H9 (cell line): ENCODE measurements around the gene DRGX. TPM values are rescaled to one million over a fixed set of nuclear protein-coding genes. Genes with fewer than 3 reads are reported as not detected.

Experiments used
- DNase-seq: peaks from one replicate; pipeline ENCODE4 v3.0.0-alpha.2; 2017
- H2AFZ ChIP-seq: one replicate; pipeline ENCODE4 v1.6.1; 2013; ENCODE audit warnings: mild to moderate bottlenecking, low read length, control low read depth, moderate library complexity
- H2AK5ac ChIP-seq: 2 replicates; pipeline ENCODE4 v1.6.1; 2013; ENCODE audit warnings: low read length, control low read depth, mixed read lengths; ENCODE audit not compliant: insufficient read length
- H2BK120ac ChIP-seq: one replicate; pipeline ENCODE4 v1.6.1; 2013; ENCODE audit warnings: low read depth, mild to moderate bottlenecking, low read length, control low read depth, inconsistent platforms; ENCODE audit not compliant: poor library complexity, severe bottlenecking
- H2BK12ac ChIP-seq: 2 replicates; pipeline ENCODE4 v1.6.1; 2013; ENCODE audit warnings: low read length, control low read depth, mixed read lengths, low read depth; ENCODE audit not compliant: insufficient read length
- H2BK15ac ChIP-seq: 2 replicates; pipeline ENCODE4 v1.6.1; 2013; ENCODE audit warnings: low read depth, low read length, control low read depth
- H2BK20ac ChIP-seq: one replicate; pipeline ENCODE4 v1.6.1; 2013; ENCODE audit warnings: low read depth, mild to moderate bottlenecking, low read length, control low read depth, inconsistent platforms; ENCODE audit not compliant: poor library complexity, severe bottlenecking
- H2BK5ac ChIP-seq: 2 replicates; pipeline ENCODE4 v1.6.1; 2013; ENCODE audit warnings: low read length, control low read depth, mixed read lengths; ENCODE audit not compliant: insufficient read length
- H3K14ac ChIP-seq: 2 replicates; pipeline ENCODE4 v1.6.1; 2013; ENCODE audit warnings: low read length, control low read depth; ENCODE audit not compliant: insufficient read depth
- H3K18ac ChIP-seq: 2 replicates; pipeline ENCODE4 v1.6.1; 2013; ENCODE audit warnings: low read depth, mild to moderate bottlenecking, mixed read lengths, low read length, control low read depth; ENCODE audit not compliant: insufficient read length
- H3K23ac ChIP-seq: 2 replicates; pipeline ENCODE4 v1.6.1; 2013; ENCODE audit warnings: low read length, control low read depth, mixed read lengths, low read depth; ENCODE audit not compliant: insufficient read length
- H3K23me2 ChIP-seq: 2 replicates; pipeline ENCODE4 v1.6.1; 2013; ENCODE audit warnings: low read depth, mild to moderate bottlenecking, mixed read lengths, low read length, control low read depth; ENCODE audit not compliant: insufficient read length, poor library complexity, severe bottlenecking
- H3K27ac ChIP-seq: 2 replicates; pipeline ENCODE4 v1.5.1; 2013; ENCODE audit warnings: low read length, control low read depth, mixed read lengths, low read depth; ENCODE audit not compliant: insufficient read length
- H3K27me3 ChIP-seq: 2 replicates; pipeline ENCODE4 v1.6.1; 2013; ENCODE audit warnings: low read length, control low read depth, inconsistent platforms; ENCODE audit not compliant: insufficient read depth
- H3K4ac ChIP-seq: 2 replicates; pipeline ENCODE4 v1.6.1; 2013; ENCODE audit warnings: low read depth, mild to moderate bottlenecking, control low read depth, inconsistent platforms, low read length, moderate library complexity
- H3K4me1 ChIP-seq: 2 replicates; pipeline ENCODE4 v1.6.1; 2013; ENCODE audit warnings: low read length, control low read depth, inconsistent platforms; ENCODE audit not compliant: insufficient read depth
- H3K4me2 ChIP-seq: 2 replicates; pipeline ENCODE4 v1.6.1; 2013; ENCODE audit warnings: low read length, control low read depth, mixed read lengths; ENCODE audit not compliant: insufficient read length, insufficient read depth
- H3K56ac ChIP-seq: 2 replicates; pipeline ENCODE4 v1.6.1; 2013; ENCODE audit warnings: low read depth, mild to moderate bottlenecking, mixed read lengths, low read length, control low read depth; ENCODE audit not compliant: insufficient read length
- H3K79me1 ChIP-seq: 2 replicates; pipeline ENCODE4 v1.6.1; 2013; ENCODE audit warnings: low read depth, mild to moderate bottlenecking, moderate library complexity, low read length, control low read depth, inconsistent platforms; ENCODE audit not compliant: insufficient read depth, poor library complexity, severe bottlenecking
- H3K79me2 ChIP-seq: 2 replicates; pipeline ENCODE4 v1.6.1; 2013; ENCODE audit warnings: low read length, control low read depth, inconsistent platforms; ENCODE audit not compliant: insufficient read depth
- H3K9ac ChIP-seq: 2 replicates; pipeline ENCODE4 v1.6.1; 2013; ENCODE audit warnings: low read length, control low read depth, mixed read lengths; ENCODE audit not compliant: insufficient read length; ENCODE audit errors: extremely low read depth
- H3K9me3 ChIP-seq: one replicate; pipeline ENCODE4 v1.6.1; 2013; ENCODE audit warnings: low read depth, low read length, inconsistent platforms; ENCODE audit not compliant: control insufficient read depth
- H3T11ph ChIP-seq: one replicate; pipeline ENCODE4 v1.6.1; 2013; ENCODE audit warnings: mild to moderate bottlenecking, low read length, control low read depth, inconsistent platforms
- H4K20me1 ChIP-seq: one replicate; pipeline ENCODE4 v1.6.1; 2013; ENCODE audit not compliant: control insufficient read depth, insufficient read length, insufficient read depth
- H4K5ac ChIP-seq: 2 replicates; pipeline ENCODE4 v1.6.1; 2013; ENCODE audit warnings: low read depth, mild to moderate bottlenecking, mixed read lengths, low read length, control low read depth; ENCODE audit not compliant: insufficient read length
- H4K8ac ChIP-seq: replicated peaks from 2 replicates; pipeline ENCODE4 v1.6.1; 2013; ENCODE audit warnings: low read length, control low read depth, mixed read lengths, low read depth; ENCODE audit not compliant: insufficient read length
- H4K91ac ChIP-seq: 2 replicates; pipeline ENCODE4 v1.6.1; 2013; ENCODE audit warnings: low read depth, mild to moderate bottlenecking, moderate library complexity, mixed read lengths, low read length, control low read depth; ENCODE audit not compliant: insufficient read length
- H3K27ac Mint-ChIP-seq, 3 experiments: 2 replicates in 2 of 3; 3 replicates in 1 of 3; pipeline ENCODE4 v1.8.0; 2020 to 2021; ENCODE audit warnings: mixed read lengths in 3 of 3, mild to moderate bottlenecking in 1 of 3, moderate library complexity in 1 of 3
- H3K27me3 Mint-ChIP-seq: 2 replicates; pipeline ENCODE4 v1.8.0; 2021; ENCODE audit warnings: low read depth, mild to moderate bottlenecking, moderate library complexity, mixed read lengths
- H3K36me3 Mint-ChIP-seq, 3 experiments: 2 replicates in 2 of 3; 3 replicates in 1 of 3; pipeline ENCODE4 v1.8.0; 2020 to 2021; ENCODE audit warnings: low read depth in 3 of 3, mixed read lengths in 3 of 3; ENCODE audit not compliant: insufficient read depth in 1 of 3
- H3K4me1 Mint-ChIP-seq, 2 experiments: 2 replicates each; pipeline ENCODE4 v1.8.0; 2020; ENCODE audit warnings: mixed read lengths in 2 of 2
- H3K4me3 Mint-ChIP-seq, 2 experiments: 2 replicates in 1 of 2; 3 replicates in 1 of 2; pipeline ENCODE4 v1.8.0; 2020 to 2021; ENCODE audit warnings: mild to moderate bottlenecking in 2 of 2, mixed read lengths in 2 of 2, moderate library complexity in 1 of 2
- H3K9me3 Mint-ChIP-seq, 2 experiments: 2 replicates in 1 of 2; 3 replicates in 1 of 2; pipeline ENCODE4 v1.8.0; 2020; ENCODE audit warnings: mild to moderate bottlenecking in 2 of 2, mixed read lengths in 2 of 2, moderate library complexity in 1 of 2
- CTCF ChIP-seq: fragments of 200-600 bp; sonication (generic); conservative IDR thresholded peaks from 3 replicates; pipeline ENCODE4 v1.8.0; 2021; ENCODE audit warnings: antibody characterized with exemption, mild to moderate bottlenecking
- WGBS: extraction: QIAGEN DNeasy Blood & Tissue Kit; methylation state at CpG from one replicate; pipeline ENCODE4 v1.1.7; 2013; ENCODE audit warnings: missing lambda C conversion rate, low lambda C conversion rate, mixed read lengths; ENCODE audit not compliant: insufficient read length; ENCODE audit errors: extremely low coverage; 5-methylcytosine and 5-hydroxymethylcytosine counted together
- total RNA-seq: library from RNA; stranded (reverse); gene quantifications from 2 replicates; pipeline ENCODE4 v1.2.1, GENCODE V29; 2021

Gene DRGX
- total RNA-seq, 1 experiment from 2014 or later: not detected

- no peak overlapping the region for H3K4me3 Mint-ChIP-seq
- H4K91ac ChIP-seq: no peak overlapping the region
- no peak overlapping the region for H2AK5ac ChIP-seq
- H3K27ac ChIP-seq: no peak overlapping the region
- H2BK15ac ChIP-seq: no peak overlapping the region
- no peaks in the 10 kb centered on the region for H3K4me1 ChIP-seq
- H3K27me3 ChIP-seq: no peaks in the 10 kb centered on the region
- no peak for TF ChIP-seq CTCF
- H3K36me3 Mint-ChIP-seq: no peaks in the 10 kb centered on the region
- H3K27ac Mint-ChIP-seq: no peak overlapping the region
- no peak overlapping the region for H4K8ac ChIP-seq
- no peak overlapping the region for H3K18ac ChIP-seq
- no peak overlapping the region for H2AFZ ChIP-seq
- no peak overlapping the region for H2BK12ac ChIP-seq
- H3K27me3 Mint-ChIP-seq: peaks cover 10% of the 10 kb centered on the region
- H2BK120ac ChIP-seq: no peak overlapping the region
- H3T11ph ChIP-seq: no peak overlapping the region
- no peaks in the 10 kb centered on the region for H3K79me1 ChIP-seq
- H3K9me3 Mint-ChIP-seq: no peaks in the 10 kb centered on the region
- H2BK5ac ChIP-seq: no peak overlapping the region
- H3K56ac ChIP-seq: no peak overlapping the region
- DNase-seq: no peak
- no CpG with 5 or more reads among the region's 6 CpGs for whole genome bisulfite sequencing
- no peak overlapping the region for H3K9ac ChIP-seq
- no peak overlapping the region for H2BK20ac ChIP-seq
- no peak overlapping the region for H3K4ac ChIP-seq
- no peak overlapping the region for H3K23ac ChIP-seq
- H4K20me1 ChIP-seq: no peaks in the 10 kb centered on the region
- H3K9me3 ChIP-seq: no peaks in the 10 kb centered on the region
- H3K14ac ChIP-seq: no peak overlapping the region
- H4K5ac ChIP-seq: no peak overlapping the region
- H3K4me1 Mint-ChIP-seq: no peaks in the 10 kb centered on the region
- no peaks in the 10 kb centered on the region for H3K79me2 ChIP-seq
- H3K23me2 ChIP-seq: no peaks in the 10 kb centered on the region
- H3K4me2 ChIP-seq: no peak overlapping the region
Observed at GRCh38 chr10:49318028-49318427, 77.9 kb downstream of the DRGX start.
